Ovary (tissue), 9 donors: Measurements from ENCODE around the gene CERKL. TPM values are rescaled to one million over a fixed set of nuclear protein-coding genes. Genes with fewer than 3 reads are reported as not detected.

Experiments used
- DNase-seq, 5 donors: peaks; one replicate each; pipeline ENCODE4 v3.0.0-alpha.2; 2019 to 2020
- H3K27ac ChIP-seq, 2 donors: fragments of 200-600 bp; one replicate each; pipeline versions ENCODE4 v1.5.1 to v1.8.0; 2019 to 2022
- H3K27me3 ChIP-seq: fragments of 200-600 bp; one replicate; pipeline ENCODE4 v1.8.0; 2022
- H3K36me3 ChIP-seq: fragments of 200-600 bp; sonication (generic); one replicate; pipeline ENCODE4 v1.5.1; 2019
- H3K4me1 ChIP-seq: one replicate; pipeline ENCODE4 v1.8.1; 2013; ENCODE audit warnings: mild to moderate bottlenecking, moderate library complexity; ENCODE audit not compliant: insufficient read depth
- H3K4me3 ChIP-seq: fragments of 200-600 bp; sonication (generic); one replicate; pipeline ENCODE4 v1.5.1; 2017
- H3K9me3 ChIP-seq, 2 donors: fragments of 200-600 bp in 1 of 2; sonication (generic) in 1 of 2; one replicate each; pipeline versions ENCODE4 v1.5.1 to v1.8.1; 2013 to 2019; ENCODE audit warnings: mild to moderate bottlenecking in 1 of 2, moderate library complexity in 1 of 2
- EP300 ChIP-seq: sonication (generic); formaldehyde crosslinking; IDR thresholded peaks from one replicate; pipeline ENCODE4 v1.6.1; 2017; ENCODE audit warnings: antibody characterized with exemption
- POLR2A ChIP-seq: fragments of 450-650 bp; IDR thresholded peaks from one replicate; pipeline ENCODE4 v1.6.1; 2017; ENCODE audit warnings: antibody characterized with exemption, mild to moderate bottlenecking, moderate library complexity
- WGBS, 3 donors: extraction: QIAGEN DNeasy Blood & Tissue Kit in 1 of 3; methylation state at CpG; one replicate each; pipeline versions ENCODE4 v1.1.5 to v1.1.7; 2013 to 2017; 5-methylcytosine and 5-hydroxymethylcytosine counted together
- intact Hi-C, 4 donors: fragments of 100-400 bp; cut with DNase I; formaldehyde crosslinking; loops; one replicate each; pipeline versions ENCODE4 v1.11.0 to v1.15.1; 2022 to 2023
- polyA plus RNA-seq, 2 donors: library from polyadenylated mRNA; stranded (reverse); fragments of 200-250 nt in 1 of 2; fragments of 350-450 nt in 1 of 2; fragmentation: Illumina TruSeq in 1 of 2; extraction: RNeasy Lipid Tissue Mini Kit (QIAGEN cat#74804) in 1 of 2; gene quantifications; one replicate each; pipeline ENCODE4 v1.2.3, GENCODE V29; 2013 to 2014
- total RNA-seq, 7 donors: library from RNA; depleted of rRNA in 2 of 7; stranded (reverse); fragments of >200 nt in 2 of 7; fragmentation: NEBNext Ultra II Directional in 3 of 7; extraction: Animal tissue kit (Norgen Biotek cat#: 25700) in 3 of 7; gene quantifications; one replicate each; pipeline versions ENCODE4 v1.1.0 to v1.2.4, GENCODE V29; 2016 to 2023
- TF ChIP-seq, protein P1 (sequence below), 3 donors: fragments of 450-650 bp in 2 of 3; fragments of 200-600 bp in 1 of 3; IDR thresholded peaks; one replicate each; pipeline versions ENCODE4 v1.5.1 to v1.8.0; 2016 to 2022; ENCODE audit warnings: antibody characterized with exemption in 3 of 3, mild to moderate bottlenecking in 1 of 3
- donor health status: DM: no; HTN: no; CAD: no; lungs with moderate emphysema.
- donor health status: DM: no; HTN: no; CAD: no.
- donor health status: Bipolar disorder and iron deficiency.
- donor health status: DM: yes; HTN: yes; CAD: no.
- donor health status: DM: no; HTN: no; CAD: no.
- donor health status: DM: yes; HTN: yes; CAD: no.

Gene CERKL
- total and polyA plus RNA-seq, 9 donors: 0.11 to 6.5 (median 0.22) TPM; not detected in 2

DNA sequence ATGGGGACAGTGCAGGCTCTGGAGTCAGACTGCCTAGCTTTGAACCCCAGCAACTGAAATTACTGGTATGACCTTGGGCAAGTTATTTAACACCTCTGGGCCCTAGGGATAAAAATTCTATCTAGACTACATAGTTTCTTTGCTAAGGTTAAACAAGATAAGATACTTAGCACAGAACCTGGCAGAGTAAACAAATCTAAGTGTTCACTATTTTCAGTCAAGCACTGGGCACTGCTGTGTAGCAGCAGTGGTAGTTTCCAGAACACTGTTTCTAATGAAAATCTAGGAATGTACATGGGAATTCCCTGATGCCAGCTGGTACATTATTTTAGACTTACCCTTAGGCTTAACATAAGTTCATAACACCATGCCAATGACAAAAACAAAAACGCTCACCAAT lies 17.2 kb downstream of the CERKL start:
- no peaks in the 10 kb centered on the region for H3K36me3 ChIP-seq
- H3K27ac ChIP-seq: no peak overlapping the region
- H3K27me3 ChIP-seq: peaks cover 2% of the 10 kb centered on the region
- 0 to 47% (median 41%) methylated on average over 1 of the region's 1 CpG for WGBS, 3 donors
- no peak for DNase-seq
- no peak overlapping the region for H3K4me3 ChIP-seq
- no peaks in the 10 kb centered on the region for H3K9me3 ChIP-seq
- H3K4me1 ChIP-seq: no peaks in the 10 kb centered on the region
- TF ChIP-seq POLR2A (no peak), EP300 (no peak)
- TF ChIP-seq, protein P1, sequence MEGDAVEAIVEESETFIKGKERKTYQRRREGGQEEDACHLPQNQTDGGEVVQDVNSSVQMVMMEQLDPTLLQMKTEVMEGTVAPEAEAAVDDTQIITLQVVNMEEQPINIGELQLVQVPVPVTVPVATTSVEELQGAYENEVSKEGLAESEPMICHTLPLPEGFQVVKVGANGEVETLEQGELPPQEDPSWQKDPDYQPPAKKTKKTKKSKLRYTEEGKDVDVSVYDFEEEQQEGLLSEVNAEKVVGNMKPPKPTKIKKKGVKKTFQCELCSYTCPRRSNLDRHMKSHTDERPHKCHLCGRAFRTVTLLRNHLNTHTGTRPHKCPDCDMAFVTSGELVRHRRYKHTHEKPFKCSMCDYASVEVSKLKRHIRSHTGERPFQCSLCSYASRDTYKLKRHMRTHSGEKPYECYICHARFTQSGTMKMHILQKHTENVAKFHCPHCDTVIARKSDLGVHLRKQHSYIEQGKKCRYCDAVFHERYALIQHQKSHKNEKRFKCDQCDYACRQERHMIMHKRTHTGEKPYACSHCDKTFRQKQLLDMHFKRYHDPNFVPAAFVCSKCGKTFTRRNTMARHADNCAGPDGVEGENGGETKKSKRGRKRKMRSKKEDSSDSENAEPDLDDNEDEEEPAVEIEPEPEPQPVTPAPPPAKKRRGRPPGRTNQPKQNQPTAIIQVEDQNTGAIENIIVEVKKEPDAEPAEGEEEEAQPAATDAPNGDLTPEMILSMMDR (IDR thresholded peaks at IDR 0.05): no peak
- intact Hi-C loops: no loop called here

GRCh38 chr2:181632733-181633401 lies 24.0 kb downstream of the CERKL start:
- DNase-seq: no peak
- no peak overlapping the region for H3K4me3 ChIP-seq
- H3K36me3 ChIP-seq: no peaks in the 10 kb centered on the region
- peaks cover 2% of the 10 kb centered on the region for H3K27me3 ChIP-seq
- no peak overlapping the region for H3K27ac ChIP-seq
- no peaks in the 10 kb centered on the region for H3K9me3 ChIP-seq
- intact Hi-C loops: no loop called here
- TF ChIP-seq POLR2A (no peak), EP300 (no peak)
- TF ChIP-seq, protein P1 (IDR thresholded peaks at IDR 0.05): no peak
- no peaks in the 10 kb centered on the region for H3K4me1 ChIP-seq
- WGBS, 3 donors: 81 to 94% (median 85%) methylated on average over 4 of the region's 4 CpGs

DNA sequence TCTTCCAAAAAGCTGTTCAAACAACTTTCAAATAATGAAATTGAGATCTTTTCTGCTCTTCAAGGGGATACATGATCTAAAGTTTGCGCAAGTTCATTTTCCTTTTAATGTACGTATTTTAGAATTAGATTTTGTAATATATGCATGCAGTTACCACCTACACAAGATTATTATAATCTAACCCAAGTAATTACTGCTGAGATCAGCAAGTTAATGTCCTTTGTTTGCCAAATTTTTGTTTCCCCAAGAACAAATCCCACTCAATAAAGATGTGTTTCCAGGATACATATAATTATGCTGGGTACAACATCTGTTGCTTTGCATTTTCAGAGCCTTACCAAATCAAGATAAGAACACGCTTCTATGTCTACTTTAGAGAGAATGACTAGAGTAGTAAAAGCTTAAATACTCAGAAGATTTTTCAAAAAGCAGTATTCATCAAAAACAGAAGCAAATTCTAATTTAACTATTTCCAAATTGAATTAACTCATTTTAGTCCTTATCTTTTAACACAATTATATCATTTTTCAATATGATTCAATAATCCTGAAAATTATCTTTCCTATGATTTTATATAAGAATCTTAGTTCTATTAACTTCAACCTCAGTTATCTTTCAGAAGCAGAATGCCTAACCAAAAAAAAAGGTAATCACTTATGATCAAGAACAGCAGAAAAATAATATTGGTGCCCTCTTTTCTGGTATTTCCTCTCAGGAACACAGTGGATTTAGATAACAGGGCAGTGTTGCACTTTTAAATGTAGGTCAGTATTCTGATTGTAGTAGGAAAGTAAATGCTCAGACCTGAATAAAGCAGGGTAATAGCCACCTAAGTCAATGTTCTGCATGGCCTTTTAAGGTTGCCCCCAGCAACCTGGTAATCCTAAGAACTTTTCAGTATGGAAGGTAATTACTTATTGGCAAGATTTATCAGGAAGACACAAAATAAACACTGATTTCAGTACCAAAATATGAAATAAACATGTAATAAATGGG lies 28.0 kb downstream of the CERKL start:
- Histone ChIP-seq H3K27me3 (no peaks in the 10 kb centered on the region), H3K36me3 (no peaks in the 10 kb centered on the region), H3K27ac (no peak overlapping the region), H3K4me1 (no peaks in the 10 kb centered on the region), H3K4me3 (no peak overlapping the region), H3K9me3 (no peaks in the 10 kb centered on the region)
- 58 to 68% (median 58%) methylated on average over 3 of the region's 3 CpGs for WGBS, 3 donors
- no peak for DNase-seq
- intact Hi-C loops: no loop called here
- TF ChIP-seq, protein P1 (IDR thresholded peaks at IDR 0.05): no peak
- TF ChIP-seq EP300 (no peak), POLR2A (no peak)

DNA sequence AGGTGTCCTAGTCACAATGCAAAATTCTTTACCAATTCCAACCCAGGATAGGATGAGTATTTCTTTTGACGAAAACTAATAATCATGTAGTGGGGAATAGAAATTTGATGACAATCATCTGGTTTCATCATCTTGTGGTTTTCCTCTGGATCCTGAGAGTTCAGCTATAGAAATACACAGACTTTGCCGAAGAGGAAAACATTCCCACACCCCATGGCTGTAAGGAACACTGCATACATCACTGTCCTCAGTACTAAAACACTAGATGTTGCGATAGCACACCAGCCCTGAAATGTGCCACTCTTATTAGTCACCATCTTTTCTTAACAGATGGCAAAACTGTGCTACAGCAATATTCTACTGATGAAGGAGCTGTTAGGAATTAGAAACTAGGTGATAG lies 29.4 kb downstream of the CERKL start:
- Histone ChIP-seq H3K27me3 (no peaks in the 10 kb centered on the region), H3K4me1 (no peaks in the 10 kb centered on the region), H3K36me3 (no peaks in the 10 kb centered on the region), H3K4me3 (no peak overlapping the region), H3K27ac (no peak overlapping the region), H3K9me3 (no peaks in the 10 kb centered on the region)
- intact Hi-C loops: no loop called here
- 82 to 89% (median 85%) methylated on average over 3 of the region's 3 CpGs for WGBS, 3 donors
- TF ChIP-seq, protein P1 (IDR thresholded peaks at IDR 0.05): no peak
- TF ChIP-seq POLR2A (no peak), EP300 (no peak)
- DNase-seq: no peak
